HG02981 (cell line): ENCODE results near the gene AGL.
"Not testable (repeated sequence)": the region's sequence is repeated elsewhere in the genome, so short reads cannot be mapped to it uniquely, and the experiment has no call there.

Experiments used
- ATAC-seq: cut with Tn5 transposase; IDR thresholded peaks from one replicate; pipeline ENCODE4 v1.9.1; 2021; ENCODE audit warnings: mild to moderate bottlenecking, moderate library complexity; ENCODE audit not compliant: unreplicated experiment

Gene AGL

DNA sequence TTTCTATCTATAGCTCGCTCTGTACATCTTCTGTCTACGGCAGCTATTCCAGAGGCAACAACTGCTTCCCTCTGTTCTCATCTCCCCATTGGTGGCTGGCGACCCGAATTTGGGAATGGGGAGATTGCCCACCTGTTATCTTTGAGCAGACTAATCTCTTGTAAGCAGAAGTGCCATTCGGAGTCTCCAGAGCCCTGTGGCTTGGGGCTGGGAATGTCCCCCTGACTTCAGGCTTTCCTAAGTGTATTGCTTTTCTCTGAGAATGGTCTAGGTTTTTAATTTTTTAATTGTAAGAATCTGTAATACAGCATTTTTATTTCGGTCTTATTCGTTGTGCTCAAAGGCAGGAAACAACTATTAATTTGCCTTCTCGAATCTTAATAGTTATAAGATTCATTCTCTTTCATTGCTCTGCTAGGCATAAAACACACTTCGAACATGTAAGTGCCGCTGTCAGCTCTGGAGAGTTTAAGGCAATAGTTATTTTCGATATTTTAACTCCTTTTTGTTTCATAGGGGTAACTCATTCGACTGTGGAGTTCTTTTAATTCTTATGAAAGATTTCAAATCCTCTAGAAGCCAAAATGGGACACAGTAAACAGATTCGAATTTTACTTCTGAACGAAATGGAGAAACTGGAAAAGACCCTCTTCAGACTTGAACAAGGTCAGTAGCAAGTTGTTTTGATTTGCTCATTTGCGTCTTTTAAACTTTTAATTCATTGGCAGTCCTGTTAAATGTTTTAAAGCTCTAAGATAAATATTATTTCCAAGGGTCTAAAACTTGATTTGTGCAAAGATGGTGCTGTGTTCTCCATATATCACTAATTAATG lies 514 bp downstream of the AGL start:
- ATAC-seq = no peak

DNA sequence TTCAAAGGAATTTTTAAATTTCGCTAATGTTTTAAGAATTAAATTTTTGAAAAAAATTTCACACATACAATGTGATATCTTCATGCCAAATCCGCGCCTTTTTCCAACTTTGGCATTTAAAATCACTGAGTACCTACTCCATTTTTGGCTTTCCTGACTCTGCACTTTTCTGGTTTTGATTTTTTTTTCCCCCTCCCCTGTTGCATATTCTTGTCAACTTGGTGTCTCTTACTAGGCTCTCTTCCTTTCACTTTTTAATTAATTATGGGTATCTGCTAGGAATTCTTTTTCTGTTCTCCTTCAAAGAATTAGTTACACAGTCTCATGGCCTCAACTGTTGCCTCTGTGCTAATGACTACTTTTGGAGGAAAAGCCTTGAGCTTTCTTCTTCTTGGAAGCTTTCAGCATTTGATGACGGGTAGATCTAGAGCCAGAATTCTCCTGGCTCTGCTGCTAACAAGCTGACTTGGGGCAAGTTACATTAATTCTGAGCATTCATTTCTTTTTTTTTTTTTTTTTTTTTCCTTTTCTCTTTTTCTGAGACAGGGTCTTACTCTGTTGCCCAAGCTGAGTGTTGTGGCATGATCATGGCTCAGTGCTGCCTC lies 1.8 kb downstream of the AGL start:
- no peak for ATAC-seq

DNA sequence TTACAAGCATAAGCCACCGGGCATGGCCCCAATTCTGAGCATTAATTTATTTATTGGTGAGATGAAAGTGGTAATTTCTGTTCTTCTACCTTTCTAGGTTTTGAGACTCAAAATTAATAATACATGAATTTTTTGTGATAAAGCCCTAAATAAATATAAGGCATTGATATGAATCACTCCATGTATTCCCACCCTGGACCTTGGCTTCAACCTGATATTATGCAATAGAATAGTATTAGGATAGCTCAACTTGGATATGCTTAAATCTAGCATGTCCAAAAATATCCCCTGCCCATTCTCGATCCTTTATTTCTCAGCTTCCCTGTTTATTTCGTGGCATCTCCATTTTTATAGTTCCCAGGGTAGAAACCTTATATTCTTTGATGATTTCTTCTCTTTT lies 2.5 kb downstream of the AGL start:
- no peak for ATAC-seq

DNA sequence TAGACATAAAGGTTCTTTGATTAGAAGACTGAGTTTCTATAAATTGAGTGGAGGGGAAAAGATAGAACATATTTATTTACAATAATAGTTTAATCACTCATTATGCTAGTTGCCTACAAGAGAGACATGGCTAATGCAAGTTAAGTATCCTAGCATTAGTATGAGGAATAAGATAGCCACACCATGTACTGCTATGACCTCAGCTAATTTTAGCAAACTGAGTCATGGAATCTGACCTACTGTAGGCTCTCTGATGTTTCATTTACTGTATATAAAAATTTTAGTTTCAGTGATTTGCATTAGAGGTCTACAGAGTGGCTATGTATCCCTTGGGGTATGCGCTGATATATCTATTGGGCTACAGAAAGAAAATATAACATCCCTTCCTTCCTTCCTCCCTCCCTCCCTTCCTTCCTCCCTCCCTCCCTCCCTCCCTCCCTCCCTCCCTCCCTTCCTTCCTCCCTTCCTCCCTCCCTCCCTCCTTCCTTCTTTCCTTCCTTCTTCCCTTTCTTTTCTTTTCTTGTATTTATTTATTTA lies 5.8 kb downstream of the AGL start:
- ATAC-seq = no peak

DNA sequence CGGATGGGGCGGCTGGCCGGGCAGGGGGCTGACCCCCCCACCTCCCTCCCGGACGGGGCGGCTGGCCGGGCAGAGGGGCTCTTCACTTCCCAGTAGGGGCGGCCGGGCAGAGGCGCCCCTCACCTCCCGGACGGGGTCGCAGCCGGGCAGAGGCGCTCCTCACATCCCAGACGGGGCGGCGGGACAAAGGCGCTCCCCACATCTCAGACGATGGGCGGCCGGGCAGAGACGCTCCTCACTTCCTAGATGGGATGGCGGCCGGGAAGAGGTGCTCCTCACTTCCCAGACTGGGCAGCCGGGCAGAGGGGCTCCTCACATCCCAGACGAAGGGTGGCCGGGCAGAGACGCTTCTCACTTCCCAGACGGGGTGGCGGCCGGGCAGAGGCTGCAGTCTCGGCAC lies 6.9 kb downstream of the AGL start:
- not testable (repeated sequence) for ATAC-seq

DNA sequence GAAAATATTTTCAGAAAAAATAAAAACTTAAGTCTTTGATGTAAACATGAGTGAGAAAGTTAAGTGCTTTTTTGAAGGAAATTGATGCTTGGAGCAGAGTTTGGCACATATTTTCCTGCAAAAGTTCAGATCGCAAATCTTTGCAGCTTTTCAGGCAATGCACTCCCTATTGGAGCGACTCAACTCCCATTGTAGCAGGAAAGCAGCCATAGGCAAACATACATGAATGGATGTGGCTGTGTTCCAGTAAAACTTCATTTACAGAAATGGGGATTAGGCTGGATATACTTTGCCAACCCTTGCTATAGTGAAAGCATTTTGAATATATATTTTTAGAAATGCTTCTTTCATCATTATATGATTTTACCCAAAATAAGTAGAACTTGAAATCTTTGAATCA lies 8.1 kb downstream of the AGL start:
- ATAC-seq = no peak

DNA sequence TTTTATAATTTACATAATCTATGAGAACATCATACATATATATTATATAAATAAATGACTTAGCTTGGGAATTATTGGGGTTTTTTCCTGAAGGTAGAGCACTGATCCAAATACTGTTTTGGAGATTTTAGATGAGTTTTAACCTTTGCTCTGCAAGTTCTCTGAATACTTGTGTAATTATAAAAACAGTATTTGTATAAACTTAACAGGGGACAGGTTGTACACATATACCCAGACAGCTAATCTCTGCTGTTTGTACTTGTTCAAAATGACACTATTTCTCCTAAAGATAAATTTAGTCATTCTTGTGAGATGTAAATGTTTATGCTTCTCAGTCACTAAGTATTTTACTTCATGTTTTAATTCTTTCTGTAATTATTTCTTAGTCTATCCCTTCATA lies 8.7 kb downstream of the AGL start:
- ATAC-seq = no peak

DNA sequence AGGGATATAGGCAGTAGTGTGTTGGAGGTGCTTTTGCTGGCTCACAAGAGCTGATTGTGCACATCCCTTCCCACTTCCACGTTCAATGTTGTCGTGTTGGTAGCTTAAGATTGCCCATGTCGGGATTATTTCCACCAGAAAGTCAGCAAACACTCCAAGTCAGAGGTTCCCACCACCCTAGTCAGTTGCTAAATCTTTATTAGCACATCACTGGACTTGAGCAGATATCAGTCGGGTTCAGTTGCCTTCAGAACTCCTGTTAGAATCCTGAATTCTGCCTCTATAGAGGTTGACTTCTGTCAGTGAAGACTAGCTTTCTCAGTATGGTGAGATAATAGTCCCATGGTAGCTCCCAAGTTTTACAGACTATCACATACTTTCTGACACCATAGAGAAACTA lies 10.5 kb downstream of the AGL start:
- ATAC-seq = no peak

DNA sequence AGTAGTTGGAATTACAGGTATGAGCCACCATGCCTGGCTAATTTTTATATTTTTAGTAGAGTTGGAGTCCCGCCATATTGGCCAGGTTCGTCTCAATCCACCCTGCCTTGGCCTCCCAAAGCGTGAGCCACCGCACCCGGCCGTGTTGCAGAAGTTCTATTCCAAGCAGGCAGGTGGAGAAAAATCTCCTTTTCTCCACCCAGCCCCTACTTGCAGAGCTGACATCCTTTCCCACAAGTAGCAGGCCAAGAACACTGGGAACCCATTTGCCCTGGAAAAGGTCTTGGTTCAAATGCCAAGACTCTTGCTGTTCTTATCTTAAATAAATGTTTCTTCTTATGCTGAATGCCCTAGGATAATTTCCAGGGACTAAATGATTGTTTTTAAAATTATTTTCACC lies 17.5 kb downstream of the AGL start:
- no peak for ATAC-seq

DNA sequence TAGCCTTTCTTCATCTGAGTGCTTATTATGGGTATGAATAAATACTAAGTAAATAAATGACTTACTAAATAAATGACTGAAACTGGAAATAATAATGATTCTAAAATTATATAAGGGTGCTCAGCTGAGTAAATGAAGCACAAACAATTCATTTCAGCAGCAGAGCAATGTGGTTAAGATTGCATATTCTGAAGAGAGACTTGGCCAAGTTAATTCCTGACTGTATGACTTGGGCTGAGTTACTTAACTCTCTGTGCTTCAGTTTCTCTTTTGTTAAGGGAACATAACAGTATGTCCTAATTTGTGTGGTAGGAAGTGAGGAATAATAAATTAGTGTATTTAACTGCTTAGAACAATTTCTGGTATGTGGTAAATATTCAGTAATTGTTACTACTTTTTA lies 19.1 kb downstream of the AGL start:
- no peak for ATAC-seq

DNA sequence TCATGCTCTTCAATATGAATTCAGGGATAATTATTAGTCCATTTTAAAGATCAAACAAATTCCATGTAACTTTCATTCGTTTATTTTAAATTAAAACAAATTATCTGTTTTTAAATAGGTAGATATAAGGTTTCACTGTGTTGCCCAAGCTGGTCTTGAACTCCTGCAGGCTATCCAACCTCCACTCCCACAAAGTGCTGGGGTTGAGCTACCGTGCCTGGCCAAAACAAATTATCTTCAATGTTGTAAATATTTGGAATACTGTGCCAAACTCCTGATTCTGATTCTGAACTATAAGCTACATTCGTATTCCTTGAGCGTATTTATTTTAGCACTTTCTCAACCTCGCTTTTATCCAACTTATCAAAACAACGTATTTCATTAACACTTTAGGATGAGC lies 19.6 kb downstream of the AGL start:
- no peak for ATAC-seq

DNA sequence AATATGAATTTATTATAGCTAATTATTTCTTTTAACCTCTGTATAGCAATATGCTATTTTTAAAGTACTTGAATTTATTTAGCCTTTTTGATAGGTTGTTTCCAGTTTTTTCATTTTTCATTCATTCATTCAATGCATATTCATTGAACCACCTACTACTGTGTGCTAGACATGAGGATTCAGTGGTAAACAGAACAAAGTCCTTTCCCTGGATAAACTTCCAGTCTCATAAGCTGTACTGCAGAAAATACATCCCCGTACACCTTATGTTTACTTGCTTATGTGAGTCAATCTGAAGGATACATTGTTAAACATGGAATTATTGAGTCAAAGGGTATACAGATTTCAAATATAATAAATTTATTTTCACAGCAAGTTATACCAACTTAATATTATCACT lies 21.9 kb downstream of the AGL start:
- no peak for ATAC-seq

DNA sequence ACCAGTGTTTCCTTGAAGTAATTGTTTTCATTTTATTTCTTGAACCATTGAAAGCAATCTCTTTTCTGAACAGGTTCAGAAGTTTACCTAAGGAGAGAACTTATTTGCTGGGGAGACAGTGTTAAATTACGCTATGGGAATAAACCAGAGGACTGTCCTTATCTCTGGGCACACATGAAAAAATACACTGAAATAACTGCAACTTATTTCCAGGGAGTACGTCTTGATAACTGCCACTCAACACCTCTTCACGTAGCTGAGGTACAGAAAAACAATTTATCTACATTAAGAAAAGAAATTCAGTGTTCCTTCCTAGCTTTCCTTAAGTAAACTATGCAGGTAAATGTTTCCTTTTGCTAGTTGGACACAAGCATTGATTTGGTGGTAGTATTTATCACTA lies 27.4 kb downstream of the AGL start:
- ATAC-seq = no peak

DNA sequence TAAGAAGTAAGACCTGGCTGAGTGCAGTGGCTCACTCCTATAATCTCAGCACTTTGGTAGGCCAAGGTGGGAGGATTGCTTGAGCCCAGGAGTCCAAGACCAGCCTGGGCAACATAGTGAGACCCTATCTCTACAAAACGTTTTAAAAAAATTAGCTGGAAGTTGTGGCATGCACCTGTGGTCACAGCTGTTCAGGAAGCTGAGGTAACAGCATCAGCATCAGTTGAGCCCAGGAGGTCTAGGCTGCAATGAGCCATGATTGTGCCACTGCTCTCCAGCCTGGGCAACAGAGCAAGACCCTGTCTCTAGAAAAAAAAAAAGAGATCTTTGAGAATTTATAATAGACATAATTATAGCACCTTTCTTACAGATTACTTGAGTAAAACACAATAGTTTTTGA lies 36.0 kb downstream of the AGL start:
- no peak for ATAC-seq

DNA sequence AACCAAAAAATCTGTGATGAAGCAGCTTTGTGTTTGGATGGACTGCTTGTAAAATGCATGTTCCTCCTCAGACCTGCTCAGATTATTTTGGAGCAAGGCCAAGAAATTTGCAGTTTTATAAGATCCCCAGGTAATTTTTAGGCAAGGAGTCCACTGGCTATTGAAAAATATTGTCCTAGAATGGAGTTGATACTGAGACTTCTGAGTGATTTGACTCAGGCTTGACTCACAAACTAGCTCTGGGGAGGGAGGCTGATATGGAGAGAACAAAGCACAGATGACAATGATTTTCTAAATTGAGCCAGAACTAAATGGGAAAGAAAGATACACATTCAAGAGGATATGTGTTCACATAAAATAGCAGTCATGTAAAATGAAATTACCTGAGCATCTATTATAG lies 36.7 kb downstream of the AGL start:
- no peak for ATAC-seq

DNA sequence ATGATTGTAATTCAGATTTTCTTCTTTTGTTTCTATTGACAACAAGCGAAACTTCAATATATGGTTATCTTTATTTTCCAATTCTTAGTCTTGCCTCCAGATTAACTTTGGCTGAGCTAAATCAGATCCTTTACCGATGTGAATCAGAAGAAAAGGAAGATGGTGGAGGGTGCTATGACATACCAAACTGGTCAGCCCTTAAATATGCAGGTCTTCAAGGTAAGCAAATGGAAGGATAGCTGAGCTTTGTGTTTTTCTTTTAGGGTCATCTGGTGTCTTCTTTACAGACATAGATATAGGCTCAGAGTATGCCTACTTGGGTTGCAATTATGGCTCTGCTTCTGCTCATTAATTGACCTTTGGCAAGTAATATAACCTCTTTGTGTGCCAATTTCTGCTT lies 37.7 kb downstream of the AGL start:
- ATAC-seq = no peak

DNA sequence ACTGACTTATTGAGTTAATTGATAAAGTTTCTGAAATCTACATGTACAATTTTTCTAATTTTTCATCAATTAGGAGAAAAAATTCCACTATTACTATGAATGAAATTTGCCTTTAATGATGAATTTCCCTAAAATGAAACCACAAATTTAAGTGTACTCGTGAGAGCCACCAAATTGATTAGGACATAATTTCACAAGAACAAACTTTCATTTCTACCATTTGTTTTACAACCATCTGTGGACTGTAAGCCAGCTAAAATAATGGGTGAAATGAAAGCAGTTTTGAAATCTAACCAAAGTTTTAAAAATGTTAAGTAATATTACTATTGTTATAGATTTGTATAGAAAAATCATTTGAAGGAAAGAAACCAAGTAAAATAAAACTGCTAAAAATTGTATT lies 41.8 kb downstream of the AGL start:
- ATAC-seq = no peak

DNA sequence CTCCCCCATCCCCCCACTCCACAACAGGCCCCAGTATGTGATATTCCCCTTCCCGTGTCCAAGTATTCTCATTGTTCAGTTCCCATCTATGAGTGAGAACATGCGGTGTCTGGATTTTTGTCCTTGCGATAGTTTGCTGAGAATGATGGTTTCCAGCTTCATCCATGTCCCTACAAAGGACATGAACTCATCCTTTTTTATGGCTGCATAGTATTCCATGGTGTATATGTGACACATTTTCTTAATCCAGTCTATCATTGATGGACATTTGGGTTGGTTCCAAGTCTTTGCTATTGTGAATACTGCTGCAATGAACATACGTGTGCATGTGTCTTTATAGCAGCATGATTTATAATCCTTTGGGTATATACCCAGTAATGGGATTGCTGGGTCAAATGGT lies 53.1 kb downstream of the AGL start:
- not testable (repeated sequence) for ATAC-seq

DNA sequence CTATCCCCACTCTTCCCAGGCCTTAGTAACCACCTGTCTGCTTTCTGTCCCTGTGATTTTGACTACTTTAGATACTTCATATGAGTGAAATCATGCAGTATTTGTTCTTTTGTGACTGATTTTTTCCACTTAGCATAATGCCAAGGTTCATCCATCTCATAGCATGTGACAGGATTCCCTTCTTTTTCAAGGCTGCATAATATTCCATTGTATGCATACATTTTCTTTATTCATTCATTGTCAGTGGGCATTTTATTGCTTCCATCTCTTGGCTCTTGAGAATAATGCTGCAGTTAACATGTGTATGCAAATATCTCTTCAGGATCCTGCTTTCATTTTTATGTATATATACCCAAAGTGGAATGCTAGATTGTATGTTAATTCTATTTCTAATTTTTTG lies 56.4 kb downstream of the AGL start:
- ATAC-seq = no peak

DNA sequence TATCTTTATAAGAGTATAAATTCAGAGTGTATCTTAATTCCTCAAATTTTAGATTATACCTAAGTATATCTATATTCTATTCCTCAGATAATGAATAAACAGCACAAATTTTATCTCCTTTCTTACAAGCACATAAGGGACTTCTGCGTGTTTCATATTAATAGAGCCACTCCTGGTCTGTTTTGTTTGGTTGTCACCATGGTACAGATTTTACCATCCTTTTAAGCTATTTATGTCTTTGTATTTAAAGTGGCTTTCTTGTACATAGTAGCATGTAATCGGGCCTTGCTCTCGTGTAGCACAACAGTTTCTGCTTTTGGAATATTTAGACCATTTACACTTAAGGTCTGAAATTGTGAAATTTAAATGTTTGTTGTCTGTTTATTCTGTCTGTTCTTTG lies 67.1 kb downstream of the AGL start:
- no peak for ATAC-seq

DNA sequence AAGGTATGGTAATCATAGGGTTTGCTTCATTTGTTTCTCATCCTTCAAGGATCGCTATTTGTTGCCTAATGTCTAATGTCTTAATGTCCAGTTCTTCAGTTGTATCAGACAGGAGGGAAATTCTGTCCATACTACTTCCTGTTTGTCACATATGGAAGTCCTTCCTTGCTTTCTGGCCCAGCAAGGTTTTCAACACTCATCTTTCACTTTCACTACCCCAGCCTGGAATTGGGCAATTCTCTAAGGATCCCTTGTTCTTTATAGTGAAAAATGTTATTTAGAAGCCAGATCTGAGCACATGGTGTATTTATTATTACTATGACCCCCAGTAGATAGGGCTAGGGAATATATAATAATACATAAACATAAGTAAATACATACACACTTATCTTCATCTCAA lies 69.1 kb downstream of the AGL start:
- no peak for ATAC-seq

DNA sequence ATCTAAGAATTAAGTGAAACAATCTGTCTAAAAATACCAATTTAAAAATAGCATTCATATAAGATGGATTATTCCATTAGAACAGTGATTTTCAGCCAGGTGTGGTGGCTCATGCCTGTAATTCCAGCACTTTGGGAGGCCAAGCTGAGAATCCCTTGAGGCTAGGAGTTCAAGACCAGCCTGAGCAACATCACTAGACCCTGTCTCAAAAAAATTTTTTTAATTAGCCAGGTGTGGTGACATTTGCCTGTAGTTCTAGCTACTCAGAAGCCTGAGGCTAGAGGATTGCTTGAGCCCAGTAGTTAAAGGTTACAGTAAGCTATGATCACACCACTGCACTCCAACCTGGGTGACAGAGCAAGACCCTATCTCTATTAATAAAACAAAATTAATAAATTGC lies 84.6 kb downstream of the AGL start:
- ATAC-seq = no peak

DNA sequence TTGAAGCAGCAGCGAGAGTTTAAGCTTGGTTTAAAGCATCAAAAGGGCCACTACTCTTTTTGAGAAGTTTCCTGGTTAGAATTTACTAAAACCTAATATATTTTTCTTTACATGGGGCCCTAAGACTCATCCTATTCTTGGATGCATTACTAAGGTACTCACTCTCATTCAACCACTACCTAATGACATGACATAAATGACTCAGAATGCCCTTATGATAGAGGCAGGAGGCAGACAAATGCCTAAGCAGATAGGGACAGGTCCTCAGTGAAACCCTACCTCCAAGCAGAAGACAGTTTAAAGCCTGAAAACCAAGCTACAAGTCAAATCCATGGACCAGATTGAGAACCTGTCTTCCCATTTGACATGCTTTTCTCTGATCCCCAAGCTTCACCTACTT lies 85.4 kb downstream of the AGL start:
- no peak for ATAC-seq
